CD4-positive, alpha-beta T cell (primary cell): ENCODE results near the gene MKKS. TPM values are rescaled to one million over a fixed set of nuclear protein-coding genes. Genes with fewer than 3 reads are reported as not detected.

Experiments used
- ATAC-seq: fragments of 200-7000 bp; cut with Tn5 transposase; one replicate; pipeline ENCODE4 v1.10.0; 2022; ENCODE audit warnings: mild to moderate bottlenecking; ENCODE audit not compliant: poor library complexity
- CTCF ChIA-PET: fragments of 350-600 bp; sonication (Branson Sonifier 250); formaldehyde crosslinking; loops from one replicate; lab custom pipeline; 2021; ENCODE audit warnings: antibody characterized with exemption, inconsistent platforms; lab: Charles Lee
- POLR2A ChIA-PET: fragments of 350-600 bp; sonication (Branson Sonifier 250); formaldehyde crosslinking; loops from one replicate; lab custom pipeline; 2021; ENCODE audit warnings: antibody characterized with exemption, inconsistent platforms; lab: Charles Lee
- DNase-seq, 14 experiments: peaks; one replicate each; pipeline ENCODE4 v3.0.0-alpha.2; 2013 to 2020; ENCODE audit warnings: mixed read lengths in 2 of 14
- H3K27ac ChIP-seq, 2 donors: one replicate each; pipeline versions ENCODE4 v1.5.1 to v1.7.0; 2013; ENCODE audit warnings: low read length in 2 of 2, low read depth in 1 of 2, mild to moderate bottlenecking in 1 of 2
- H3K27me3 ChIP-seq, 2 experiments: 1 replicate in 1 of 2; 2 replicates in 1 of 2; pipeline versions ENCODE4 v1.6.1 to v1.7.0; 2013; ENCODE audit warnings: low read length in 2 of 2, control low read depth in 1 of 2, mild to moderate bottlenecking in 1 of 2, moderate library complexity in 1 of 2; ENCODE audit not compliant: insufficient read depth in 2 of 2, control insufficient read depth in 1 of 2
- H3K36me3 ChIP-seq: one replicate; pipeline ENCODE4 v1.6.1; 2013; ENCODE audit warnings: low read length, control low read depth; ENCODE audit not compliant: insufficient read depth
- H3K4me1 ChIP-seq: one replicate; pipeline ENCODE4 v1.6.1; 2013; ENCODE audit warnings: low read length, control low read depth; ENCODE audit not compliant: insufficient read depth
- H3K4me3 ChIP-seq: one replicate; pipeline ENCODE4 v1.5.1; 2013; ENCODE audit warnings: mild to moderate bottlenecking, low read length, moderate library complexity
- H3K9me3 ChIP-seq, 2 experiments: 1 replicate in 1 of 2; 2 replicates in 1 of 2; pipeline versions ENCODE4 v1.6.1 to v1.7.0; 2013; ENCODE audit warnings: low read length in 2 of 2, mild to moderate bottlenecking in 2 of 2, control low read depth in 1 of 2, moderate library complexity in 1 of 2; ENCODE audit not compliant: control insufficient read depth in 1 of 2, insufficient read depth in 1 of 2
- H3K27ac Mint-ChIP-seq: one replicate; pipeline ENCODE4 v1.8.0; 2020; ENCODE audit warnings: mixed read lengths
- H3K27me3 Mint-ChIP-seq: one replicate; pipeline ENCODE4 v1.8.0; 2021; ENCODE audit warnings: mixed read lengths
- H3K36me3 Mint-ChIP-seq: one replicate; pipeline ENCODE4 v1.8.0; 2021; ENCODE audit warnings: low read depth, mixed read lengths
- H3K4me1 Mint-ChIP-seq: one replicate; pipeline ENCODE4 v1.8.0; 2021; ENCODE audit warnings: low read depth, mixed read lengths
- H3K4me3 Mint-ChIP-seq: one replicate; pipeline ENCODE4 v1.8.0; 2020; ENCODE audit warnings: mild to moderate bottlenecking, mixed read lengths
- H3K9me3 Mint-ChIP-seq: one replicate; pipeline ENCODE4 v1.8.0; 2020; ENCODE audit warnings: mixed read lengths
- CTCF ChIP-seq: fragments of 200-600 bp; IDR thresholded peaks from one replicate; pipeline ENCODE4 v1.8.0; 2022; ENCODE audit warnings: antibody characterized with exemption, mild to moderate bottlenecking
- intact Hi-C, 2 experiments: fragments of 100-400 bp; cut with DNase I in 1 of 2; cut with micrococcal nuclease in 1 of 2; formaldehyde crosslinking; loops; one replicate each; pipeline versions ENCODE4 v1.15.1 to v1.9.0; 2023 to 2025; cut with DNase I, micrococcal nuclease
- total RNA-seq, 174 experiments: library from RNA in 2 of 174; stranded (reverse) in 2 of 174; gene quantifications; one replicate each; pipeline ENCODE4 v1.2.3 and lab custom pipeline; 2021 to 2026

MKKS gene
- total RNA-seq, 2 experiments from 2014 or later: 0.66 to 0.78 TPM

- no peaks in the 10 kb centered on the region for H3K4me1 ChIP-seq
- H3K27me3 ChIP-seq: no peaks in the 10 kb centered on the region
- Mint-ChIP-seq H3K36me3 (peaks cover 5% of the 10 kb centered on the region), H3K4me1 (peaks cover 7% of the 10 kb centered on the region), H3K27ac (no peak overlapping the region), H3K9me3 (no peaks in the 10 kb centered on the region), H3K27me3 (no peaks in the 10 kb centered on the region), H3K4me3 (no peak overlapping the region)
- CTCF ChIA-PET: no interaction called here
- no peaks in the 10 kb centered on the region for H3K36me3 ChIP-seq
- intact Hi-C loops: loop anchor here in 1 of 2 experiments (5.0 kb wide), 1 partner anchor 54 kb away; no protein-coding TSS in a partner anchor
- no peak for ATAC-seq
- no peak for TF ChIP-seq CTCF
- H3K27ac ChIP-seq: no peak overlapping the region
- POLR2A ChIA-PET: no interaction called here
- no peak for DNase-seq
- H3K4me3 ChIP-seq: no peak overlapping the region
- H3K9me3 ChIP-seq: no peaks in the 10 kb centered on the region
Observed at GRCh38 chr20:10468340-10468845, 34.4 kb upstream of the MKKS start.

- no peaks in the 10 kb centered on the region for H3K27me3 ChIP-seq
- no peak overlapping the region for H3K27ac ChIP-seq
- POLR2A ChIA-PET: no interaction called here
- Mint-ChIP-seq H3K27ac (no peak overlapping the region), H3K4me3 (no peak overlapping the region), H3K4me1 (peaks cover 7% of the 10 kb centered on the region), H3K27me3 (no peaks in the 10 kb centered on the region), H3K9me3 (no peaks in the 10 kb centered on the region), H3K36me3 (peaks cover 9% of the 10 kb centered on the region)
- ATAC-seq: no peak
- no peak for TF ChIP-seq CTCF
- no peaks in the 10 kb centered on the region for H3K9me3 ChIP-seq
- H3K4me1 ChIP-seq: no peaks in the 10 kb centered on the region
- CTCF ChIA-PET: no interaction called here
- no peaks in the 10 kb centered on the region for H3K36me3 ChIP-seq
- intact Hi-C loops: loop anchor here in 1 of 2 experiments (5.0 kb wide), 1 partner anchor 54 kb away; no protein-coding TSS in a partner anchor
- H3K4me3 ChIP-seq: no peak overlapping the region
- DNase-seq: no peak
Observed at GRCh38 chr20:10467681-10468339, 33.8 kb upstream of the MKKS start.

- ATAC-seq (no peak), DNase-seq (no peak)
- H3K4me1 Mint-ChIP-seq: peaks cover 7% of the 10 kb centered on the region
- H3K27ac Mint-ChIP-seq: no peak overlapping the region
- H3K9me3 Mint-ChIP-seq: no peaks in the 10 kb centered on the region
- H3K4me3 Mint-ChIP-seq: no peak overlapping the region
- H3K27me3 Mint-ChIP-seq: no peaks in the 10 kb centered on the region
- no peaks in the 10 kb centered on the region for H3K27me3 ChIP-seq
- H3K4me3 ChIP-seq: no peak overlapping the region
- ChIA-PET POLR2A (no interaction called here), CTCF (no interaction called here)
- no peak for TF ChIP-seq CTCF
- intact Hi-C loops: loop anchor here in 1 of 2 experiments (5.0 kb wide), 1 partner anchor 55 kb away; no protein-coding TSS in a partner anchor
- no peaks in the 10 kb centered on the region for H3K9me3 ChIP-seq
- H3K36me3 ChIP-seq: no peaks in the 10 kb centered on the region
- H3K27ac ChIP-seq: no peak overlapping the region
- peaks cover 9% of the 10 kb centered on the region for H3K36me3 Mint-ChIP-seq
- H3K4me1 ChIP-seq: no peaks in the 10 kb centered on the region
Observed at GRCh38 chr20:10466855-10467254, 32.8 kb upstream of the MKKS start.
